ENCODE measurements around the gene SMIM33.

GRCh38 chr5:139422307-139422893 is 48.4 kb upstream of the SMIM33 start:
- TF ChIP-seq TBL1XR1 (IDR thresholded peaks at IDR 0.05; ENCODE audit: low read depth, low read length) = no peak
- no peak for TF ChIP-seq ATF2 (IDR thresholded peaks at IDR 0.05; ENCODE audit: low read length)
- no peak for TF ChIP-seq MYC (IDR thresholded peaks at IDR 0.05; ENCODE audit: insufficient read depth, insufficient read length, insufficient replicate concordance, low read length, severe bottlenecking)
- TF ChIP-seq ZNF384 (IDR thresholded peaks at IDR 0.05; ENCODE audit: borderline replicate concordance, low read depth, low read length) = no peak
- peak; percentile 85 to 95 (median 94) for TF ChIP-seq CTCF (IDR thresholded peaks at IDR 0.05 in 2 of 3, conservative IDR thresholded peaks at IDR 0.05 in 1 of 3; ENCODE audit: control insufficient read depth in 2 of 3, extremely low read depth in 1 of 3, insufficient read depth in 1 of 3, low read depth in 3 of 3, low read length in 3 of 3)
- TF ChIP-seq CUX1 (IDR thresholded peaks at IDR 0.05; ENCODE audit: insufficient replicate concordance, low read depth, low read length) = no peak
- no peak for TF ChIP-seq HDAC2 (IDR thresholded peaks at IDR 0.05)
- no peak for TF ChIP-seq TAF1 (IDR thresholded peaks at IDR 0.05; ENCODE audit: borderline replicate concordance, low read depth, low read length)
- peak; percentile 98 for TF ChIP-seq SMC3 (IDR thresholded peaks at IDR 0.05; ENCODE audit: borderline replicate concordance, low read length)

Data from GM12878 (cell line).